ENCODE results near the gene PPP4R3A. TPM values are rescaled to one million over a fixed set of nuclear protein-coding genes. Genes with fewer than 3 reads are reported as not detected.

PPP4R3A gene
- 141 and 143 TPM in 2 replicates for total RNA-seq

GRCh38 chr14:91510171-91511042, at the start of gene PPP4R3A:
Gene PPP4R3A, minus strand, starts transcription at chr14:91510310. Its CDS starts 663 bp downstream, at chr14:91509647.

GRCh38 chr14:91417120-91417982, 92.8 kb downstream of the PPP4R3A start, which contains the start of gene CCDC88C:
Gene CCDC88C, minus strand, starts transcription at chr14:91417820. Its CDS starts 130 bp downstream, at chr14:91417690.

Other genes starting within 250 kb of the PPP4R3A start
- gene CCDC88C, start 92.5 kb downstream of the PPP4R3A start, total RNA-seq, result 18.5 and 38.9 TPM in 2 replicates
- gene CATSPERB, start 221.8 kb upstream of the PPP4R3A start, total RNA-seq, result 1.4 and 1.8 TPM in 2 replicates